K562 (cell line): ENCODE results near the gene EDDM13. TPM values are rescaled to one million over a fixed set of nuclear protein-coding genes. Genes with fewer than 3 reads are reported as not detected.
A peak's percentile ranks its signal among the peaks of the same experiment; 100 is the strongest.

ENCODE experiments used
- ARID2 ChIP-seq: fragments of 450-650 bp; IDR thresholded peaks from 2 replicates; pipeline ENCODE4 v1.6.1; 2017; ENCODE audit warnings: antibody characterized with exemption, mild to moderate bottlenecking
- ASH1L ChIP-seq: fragments of 450-650 bp; IDR thresholded peaks from 2 replicates; pipeline ENCODE4 v1.6.1; 2018; ENCODE audit warnings: borderline replicate concordance, mild to moderate bottlenecking, low read depth; ENCODE audit not compliant: partially characterized antibody
- BRD4 ChIP-seq: fragments of 200-600 bp; sonication (generic); IDR thresholded peaks from 2 replicates; pipeline ENCODE4 v1.6.1; 2017; ENCODE audit warnings: inconsistent platforms
- CBX5 ChIP-seq: IDR thresholded peaks from 2 replicates; pipeline ENCODE4 v1.6.1; 2014; ENCODE audit warnings: low read depth, borderline replicate concordance
- CC2D1A ChIP-seq: fragments of 450-650 bp; IDR thresholded peaks from 2 replicates; pipeline ENCODE4 v1.6.1; 2017; ENCODE audit warnings: mild to moderate bottlenecking
- CTBP1 ChIP-seq: fragments of 450-650 bp; IDR thresholded peaks from 2 replicates; pipeline ENCODE4 v1.6.1; 2016; ENCODE audit warnings: borderline replicate concordance
- DEAF1 ChIP-seq: fragments of 450-650 bp; formaldehyde crosslinking; IDR thresholded peaks from 2 replicates; pipeline ENCODE4 v1.4.0; 2020; ENCODE audit warnings: mild to moderate bottlenecking, moderate library complexity
- EHMT2 ChIP-seq: fragments of 450-650 bp; IDR thresholded peaks from 2 replicates; pipeline ENCODE4 v1.6.1; 2018; ENCODE audit warnings: antibody characterized with exemption
- ELF1 ChIP-seq: fragments of 200-800 bp; sonication (Bioruptor generic); IDR thresholded peaks from 2 replicates; pipeline ENCODE4 v1.6.1; 2016; ENCODE audit warnings: missing genetic modification characterization, missing compliant biosample characterization
- HDAC2 ChIP-seq: fragments of 450-650 bp; IDR thresholded peaks from 2 replicates; pipeline ENCODE4 v1.6.1; 2016; ENCODE audit warnings: mild to moderate bottlenecking
- HMBOX1 ChIP-seq: sonication (generic); IDR thresholded peaks from 2 replicates; pipeline ENCODE4 v1.6.1; 2016
- JUND ChIP-seq, 2 experiments: IDR thresholded peaks; 2 replicates in 1 of 2; 3 replicates in 1 of 2; pipeline ENCODE4 v1.6.1; 2011; ENCODE audit warnings: borderline replicate concordance in 2 of 2, low read depth in 2 of 2, low read length in 2 of 2, improper control_type of control experiment in 1 of 2, missing biosample characterization in 1 of 2, missing genetic modification characterization in 1 of 2, missing genetic modification reagents in 1 of 2
- KAT8 ChIP-seq: fragments of 450-650 bp; IDR thresholded peaks from 2 replicates; pipeline ENCODE4 v1.6.1; 2016; ENCODE audit warnings: low read depth, mild to moderate bottlenecking
- L3MBTL2 ChIP-seq: fragments of 450-650 bp; IDR thresholded peaks from 2 replicates; pipeline ENCODE4 v1.6.1; 2016; ENCODE audit warnings: mild to moderate bottlenecking, moderate library complexity
- MAFF ChIP-seq: IDR thresholded peaks from 2 replicates; pipeline ENCODE4 v1.6.1; 2012; ENCODE audit warnings: low read length, improper control_type of control experiment
- MAZ ChIP-seq, 2 experiments: fragments of 450-650 bp in 1 of 2; sonication (generic) in 1 of 2; formaldehyde crosslinking; IDR thresholded peaks in 1 of 2; conservative IDR thresholded peaks in 1 of 2; 2 replicates each; pipeline versions ENCODE4 v1.4.0 to v1.5.0; 2020; ENCODE audit warnings: mild to moderate bottlenecking in 1 of 2, missing genetic modification reagents in 1 of 2
- MCM3 ChIP-seq: fragments of 450-650 bp; IDR thresholded peaks from 2 replicates; pipeline ENCODE4 v1.6.1; 2016
- MTA1 ChIP-seq: fragments of 450-650 bp; IDR thresholded peaks from 2 replicates; pipeline ENCODE4 v1.6.1; 2017; ENCODE audit warnings: borderline replicate concordance
- PHF8 ChIP-seq: fragments of 200-600 bp; sonication (generic); IDR thresholded peaks from 2 replicates; pipeline ENCODE4 v1.6.1; 2012; ENCODE audit warnings: mixed run types, mild to moderate bottlenecking, inconsistent platforms, low read length, moderate library complexity, borderline replicate concordance
- SMARCE1 ChIP-seq: fragments of 450-650 bp; IDR thresholded peaks from 2 replicates; pipeline ENCODE4 v1.7.1; 2016; ENCODE audit warnings: mild to moderate bottlenecking
- SPI1 ChIP-seq: IDR thresholded peaks from 2 replicates; pipeline ENCODE4 v1.6.1; 2011; ENCODE audit warnings: low read depth, low read length, control low read depth, borderline replicate concordance
- TAF7 ChIP-seq: fragments of 450-650 bp; IDR thresholded peaks from 2 replicates; pipeline ENCODE4 v1.6.1; 2016; ENCODE audit warnings: missing genetic modification characterization, missing compliant biosample characterization
- ZFX ChIP-seq: sonication (generic); formaldehyde crosslinking; IDR thresholded peaks from 2 replicates; pipeline ENCODE4 v1.8.0; 2022; ENCODE audit warnings: mild to moderate bottlenecking, missing genetic modification reagents, moderate library complexity
- ZKSCAN1 ChIP-seq: fragments of 150-350 bp; IDR thresholded peaks from 2 replicates; pipeline ENCODE4 v1.6.1; 2016; ENCODE audit warnings: low read depth, low read length
- ZNF197 ChIP-seq: fragments of 200-800 bp; sonication (Bioruptor generic); IDR thresholded peaks from 2 replicates; pipeline ENCODE4 v1.6.1; 2016; ENCODE audit warnings: low read depth, missing genetic modification characterization, missing compliant biosample characterization
- ZNF3 ChIP-seq: fragments of 250-450 bp; sonication (Bioruptor Pico); IDR thresholded peaks from 2 replicates; pipeline ENCODE4 v1.5.0; 2021; ENCODE audit warnings: mild to moderate bottlenecking, moderate library complexity
- ZNF354B ChIP-seq: fragments of 250-450 bp; sonication (Bioruptor Pico); IDR thresholded peaks from 2 replicates; pipeline ENCODE4 v1.4.0; 2020
- ZNF395 ChIP-seq: fragments of 200-800 bp; sonication (Bioruptor generic); IDR thresholded peaks from 2 replicates; pipeline ENCODE4 v1.6.1; 2017; ENCODE audit warnings: missing genetic modification characterization, missing compliant biosample characterization
- ZNF707 ChIP-seq: fragments of 250-450 bp; sonication (Bioruptor Pico); conservative IDR thresholded peaks from 2 replicates; pipeline ENCODE4 v1.8.0; 2022; ENCODE audit warnings: inconsistent platforms, mild to moderate bottlenecking, moderate library complexity
- polyA plus RNA-seq, 8 experiments: library from polyadenylated mRNA; depleted of rRNA in 4 of 8; stranded (reverse) in 5 of 8; unstranded in 3 of 8; fragments of >200 nt; fragmentation: Nextera tagmentation in 2 of 8; fragmentation: Illumina TruSeq in 1 of 8; extraction: Ambion mirVana in 2 of 8; extraction: Trizol in 1 of 8; gene quantifications; 2 replicates each; pipeline versions ENCODE4 v1.2.1 to v1.2.3, GENCODE V29; 2011 to 2014; ENCODE audit warnings: inconsistent platforms in 1 of 8, missing spikeins in 1 of 8
- total RNA-seq, 7 experiments: library from RNA; depleted of rRNA in 6 of 7; stranded (reverse); fragments of >200 nt in 6 of 7; fragmentation: Illumina TruSeq in 2 of 7; extraction: Trizol in 2 of 7; gene quantifications; 2 replicates each; pipeline versions ENCODE4 v1.2.1 to v1.2.3, GENCODE V29; 2011 to 2021; ENCODE audit warnings: low replicate concordance in 1 of 7

The EDDM13 gene
- total and polyA plus RNA-seq, 9 of the 15 experiments (the other 6 are each of a cell fraction or from before 2014, with no cell fraction given) = 2.0 to 7.7 (median 4.1) TPM

- TF ChIP-seq EHMT2 (no peak), SMARCE1 (0 out of 2 replicates have a peak, but pooled peaks have one; percentile 54), TAF7 (tag) (peak; percentile 26; the same call in 1 of the 2 replicates), ASH1L (no peak), ARID2 (no peak), ZKSCAN1 (no peak), MCM3 (no peak), MAFF (peak; percentile 70; the same call in 1 of the 2 replicates), CC2D1A (no peak), ZNF3 (CRISPR knock-in tag) (no peak), MTA1 (no peak), CTBP1 (0 out of 2 replicates have a peak, but pooled peaks have one; percentile 38), HDAC2 (0 out of 2 replicates have a peak, but pooled peaks have one; percentile 13), BRD4 (peak; percentile 79; the same call in 1 of the 2 replicates), ZFX (CRISPR knock-in tag) (peak; percentile 80), MAZ (CRISPR knock-in tag; conservative IDR thresholded peaks at IDR 0.05 in 1 of 2, IDR thresholded peaks at IDR 0.05 in 1 of 2) (0 out of 4 replicates have a peak, but pooled peaks of 1 of the 2 experiments have one; percentile 0), ZNF197 (peak; percentile 24; the same call in 1 of the 2 replicates), JUND (IDR thresholded peaks at IDR 0.05; ENCODE audit: borderline replicate concordance, low read depth, low read length) (peak; percentile 54; the same call in 1 of the 2 replicates), JUND (tag; IDR thresholded peaks at IDR 0.05; ENCODE audit: borderline replicate concordance, low read depth, low read length) (peak; percentile 56; the same call in 2 of the 3 replicates), PHF8 (peak; percentile 48; the same call in 1 of the 2 replicates), ELF1 (tag) (peak; percentile 64), ZNF395 (CRISPR knock-in tag) (peak; percentile 84), ZNF707 (CRISPR knock-in tag) (no peak), SPI1 (peak; percentile 100), KAT8 (no peak), DEAF1 (CRISPR knock-in tag) (no peak), CBX5 (no peak), HMBOX1 (peak; percentile 88), L3MBTL2 (peak; percentile 45; the same call in 1 of the 2 replicates), ZNF354B (CRISPR knock-in tag) (no peak)
These were observed 49.5 kb downstream of the EDDM13 start (continued) for GRCh38 chr19:56321989-56322440.
